Effector memory CD4-positive, alpha-beta T cell (primary cell): ENCODE data around the gene ALS2.

Experiments used
- DNase-seq, 3 donors: peaks; one replicate each; pipeline ENCODE4 v3.0.0-alpha.2; 2020
- H3K27ac ChIP-seq: 2 replicates; pipeline ENCODE4 v1.7.0; 2013; ENCODE audit warnings: mild to moderate bottlenecking, low read length, moderate library complexity; ENCODE audit not compliant: insufficient read depth, poor library complexity, severe bottlenecking
- H3K27me3 ChIP-seq: replicated peaks from 2 replicates; pipeline ENCODE4 v1.7.0; 2013; ENCODE audit warnings: mild to moderate bottlenecking, low read length; ENCODE audit not compliant: insufficient read depth, control insufficient read depth, poor library complexity, severe bottlenecking
- H3K36me3 ChIP-seq: 2 replicates; pipeline ENCODE4 v1.7.0; 2013; ENCODE audit warnings: mild to moderate bottlenecking, low read length, moderate library complexity; ENCODE audit not compliant: control insufficient read depth, insufficient read depth
- H3K4me1 ChIP-seq: 2 replicates; pipeline ENCODE4 v1.7.0; 2013; ENCODE audit warnings: low read length, mild to moderate bottlenecking; ENCODE audit not compliant: control insufficient read depth, insufficient read depth, poor library complexity, severe bottlenecking
- H3K4me3 ChIP-seq: 2 replicates; pipeline ENCODE4 v1.7.0; 2013; ENCODE audit warnings: low read length, low read depth, mild to moderate bottlenecking; ENCODE audit not compliant: insufficient read depth, poor library complexity, severe bottlenecking
- H3K9me3 ChIP-seq: 2 replicates; pipeline ENCODE4 v1.7.0; 2013; ENCODE audit warnings: mild to moderate bottlenecking, low read length, moderate library complexity; ENCODE audit not compliant: control insufficient read depth

The ALS2 gene

DNA sequence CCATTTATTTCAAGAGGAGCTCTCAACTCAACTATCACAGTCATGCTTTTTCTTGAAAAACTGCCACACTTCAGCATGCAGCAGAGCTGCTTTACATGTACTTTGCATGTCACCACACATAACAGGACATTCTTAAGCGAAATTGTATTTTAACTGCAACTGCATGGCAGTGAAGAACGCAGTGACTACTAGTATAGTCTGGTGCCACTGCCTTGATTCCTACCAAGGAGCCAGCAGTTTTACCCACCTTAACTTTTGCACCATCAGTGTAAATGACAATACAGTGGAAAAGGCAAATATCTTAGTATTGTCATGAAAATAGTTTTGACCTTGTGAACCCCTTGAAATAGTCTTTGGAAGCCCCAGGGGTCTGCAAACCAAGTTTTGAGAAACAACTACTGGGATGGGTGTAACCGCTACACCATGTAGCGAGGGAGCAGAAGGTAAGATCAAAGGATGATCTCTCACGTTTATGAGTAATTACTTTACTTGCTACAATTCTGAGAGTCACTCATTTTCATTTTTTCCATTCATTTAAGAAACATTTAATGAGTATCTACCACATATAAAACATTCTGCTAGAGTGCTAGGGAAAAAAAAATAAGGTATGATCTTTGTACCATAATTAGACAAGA lies 50.0 kb downstream of the ALS2 start:
- Histone ChIP-seq H3K36me3 (peaks cover 8% of the 10 kb centered on the region), H3K27ac (no peak overlapping the region), H3K4me3 (no peak overlapping the region), H3K27me3 (no peaks in the 10 kb centered on the region), H3K4me1 (no peaks in the 10 kb centered on the region), H3K9me3 (no peaks in the 10 kb centered on the region)
- no peak for DNase-seq

DNA sequence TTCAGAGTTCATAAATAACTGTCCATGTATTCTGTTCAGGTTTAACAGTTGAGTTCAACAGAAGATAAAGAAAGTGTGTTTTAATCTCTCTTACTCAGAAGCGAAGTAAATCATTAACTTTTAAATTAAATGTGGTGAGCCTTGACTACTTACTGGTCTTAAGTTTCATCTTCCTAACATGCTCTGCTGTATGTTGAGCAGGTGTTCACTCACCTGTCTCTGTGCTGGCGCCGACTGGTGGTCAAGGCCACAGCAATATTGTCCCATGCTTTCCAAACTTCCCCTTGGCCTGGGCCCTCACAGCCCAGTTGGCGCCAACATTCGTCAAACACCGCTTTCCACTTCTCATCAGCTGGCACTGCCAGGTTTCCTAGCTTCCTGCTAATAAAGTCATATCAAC lies 65.3 kb downstream of the ALS2 start:
- no peak for DNase-seq
- Histone ChIP-seq H3K9me3 (no peaks in the 10 kb centered on the region), H3K36me3 (peaks cover 11% of the 10 kb centered on the region), H3K27me3 (no peaks in the 10 kb centered on the region), H3K4me3 (no peak overlapping the region), H3K27ac (no peak overlapping the region), H3K4me1 (no peaks in the 10 kb centered on the region)

DNA sequence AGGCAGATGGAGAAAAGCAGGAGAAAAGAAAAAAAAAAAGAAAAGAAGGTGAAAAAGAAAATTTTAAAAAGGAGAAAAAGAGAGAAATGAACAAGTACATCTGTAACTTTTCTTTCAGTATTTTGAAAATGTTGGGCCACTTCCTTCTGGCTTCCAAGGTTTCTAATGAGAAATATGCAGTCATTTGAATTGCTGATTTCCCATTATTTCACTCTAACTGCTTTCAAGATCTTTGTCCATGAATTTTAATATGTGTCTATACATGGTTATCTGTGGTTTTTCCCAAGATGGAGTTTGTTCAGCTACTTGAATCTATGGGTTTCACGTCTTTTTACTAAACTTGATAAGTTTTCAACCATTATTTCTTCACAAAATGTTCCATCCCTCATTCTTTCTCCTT lies 68.0 kb downstream of the ALS2 start:
- Histone ChIP-seq H3K4me3 (no peak overlapping the region), H3K9me3 (no peaks in the 10 kb centered on the region), H3K4me1 (no peaks in the 10 kb centered on the region), H3K27me3 (no peaks in the 10 kb centered on the region), H3K27ac (no peak overlapping the region), H3K36me3 (peaks cover 11% of the 10 kb centered on the region)
- no peak for DNase-seq

DNA sequence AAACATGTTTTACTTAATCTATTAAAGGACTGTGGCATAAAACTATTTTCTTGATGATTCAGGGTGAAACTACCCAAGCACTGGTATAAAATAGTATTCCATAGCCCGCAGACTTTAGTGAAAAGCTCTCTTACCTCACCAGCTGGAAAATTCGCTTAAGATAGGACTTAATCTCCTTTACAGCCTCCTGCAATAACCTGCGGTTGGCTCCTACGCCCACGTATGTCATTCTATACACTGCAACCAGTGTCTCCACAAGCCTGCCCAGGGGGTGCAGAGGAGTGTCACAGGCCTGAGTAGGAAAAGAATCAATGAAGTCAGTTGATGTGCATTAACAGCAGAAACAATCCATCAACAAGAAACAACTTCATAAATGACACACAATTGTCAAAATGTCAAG lies 71.0 kb downstream of the ALS2 start:
- Histone ChIP-seq H3K4me1 (no peaks in the 10 kb centered on the region), H3K27ac (no peak overlapping the region), H3K9me3 (no peaks in the 10 kb centered on the region), H3K36me3 (peaks cover 11% of the 10 kb centered on the region), H3K4me3 (no peak overlapping the region), H3K27me3 (no peaks in the 10 kb centered on the region)
- DNase-seq: no peak

DNA sequence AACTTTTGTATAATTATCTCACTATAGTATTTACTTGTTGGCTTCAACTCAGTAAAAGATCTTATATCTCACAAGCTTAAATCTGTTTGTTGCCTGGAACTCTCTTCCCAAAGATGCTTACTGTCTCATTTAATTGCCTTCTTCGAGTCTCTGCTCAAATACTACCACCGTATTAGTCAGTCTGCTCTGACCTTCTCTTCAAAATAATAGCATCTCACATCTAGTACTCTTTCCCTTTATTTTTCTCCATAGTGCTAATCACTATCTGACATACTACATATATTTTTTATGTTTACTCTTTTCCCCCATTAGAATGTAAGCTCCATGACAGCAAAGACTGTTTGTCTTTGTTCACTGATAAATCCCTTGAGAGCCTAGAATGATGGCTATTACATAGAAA lies 71.7 kb downstream of the ALS2 start:
- Histone ChIP-seq H3K27ac (no peak overlapping the region), H3K27me3 (no peaks in the 10 kb centered on the region), H3K9me3 (no peaks in the 10 kb centered on the region), H3K36me3 (peaks cover 9% of the 10 kb centered on the region), H3K4me1 (no peaks in the 10 kb centered on the region), H3K4me3 (no peak overlapping the region)
- no peak for DNase-seq

DNA sequence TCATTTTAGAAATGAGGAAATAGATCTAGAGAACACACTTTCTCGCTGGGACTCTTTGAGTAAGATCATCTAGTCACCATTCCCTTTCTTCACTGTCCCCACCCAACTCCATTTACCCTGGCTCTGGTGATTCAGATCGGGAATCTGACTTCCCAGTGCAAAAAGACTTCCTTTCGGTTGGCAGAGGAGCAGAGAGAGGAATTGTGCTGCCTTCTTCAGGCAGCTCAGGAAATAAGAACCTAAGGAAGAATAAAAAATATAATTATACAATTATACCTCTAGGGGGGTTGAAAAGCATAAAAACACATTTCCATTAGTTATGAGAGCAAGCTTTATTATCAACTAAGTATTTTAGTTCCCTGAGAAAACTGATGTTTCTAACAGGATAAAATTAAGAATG lies 73.0 kb downstream of the ALS2 start:
- no peak overlapping the region for H3K4me3 ChIP-seq
- no peaks in the 10 kb centered on the region for H3K27me3 ChIP-seq
- no peak for DNase-seq
- H3K9me3 ChIP-seq: no peaks in the 10 kb centered on the region
- peaks cover 5% of the 10 kb centered on the region for H3K36me3 ChIP-seq
- no peak overlapping the region for H3K27ac ChIP-seq
- no peaks in the 10 kb centered on the region for H3K4me1 ChIP-seq

DNA sequence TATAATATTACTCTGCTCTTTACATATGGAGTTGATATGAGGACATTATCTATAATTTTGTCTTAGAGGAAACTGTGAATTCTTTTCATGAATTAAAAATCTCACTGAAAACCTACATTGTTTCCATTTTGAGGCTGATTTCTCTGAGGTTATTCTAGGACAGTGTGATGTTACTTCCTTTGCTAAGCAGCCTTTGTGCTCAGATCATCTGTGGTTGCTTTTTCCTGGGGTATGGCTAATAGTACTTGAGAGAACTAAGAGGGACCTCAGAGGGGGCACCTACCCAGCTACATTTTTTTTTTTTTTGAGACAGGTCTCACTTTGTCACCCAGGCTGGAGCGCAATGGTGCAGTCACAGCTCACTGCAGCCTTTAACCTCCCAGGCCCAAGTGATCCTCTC lies 73.6 kb downstream of the ALS2 start:
- Histone ChIP-seq H3K27me3 (no peaks in the 10 kb centered on the region), H3K36me3 (peaks cover 5% of the 10 kb centered on the region), H3K27ac (no peak overlapping the region), H3K9me3 (no peaks in the 10 kb centered on the region), H3K4me3 (no peak overlapping the region), H3K4me1 (no peaks in the 10 kb centered on the region)
- DNase-seq: no peak

DNA sequence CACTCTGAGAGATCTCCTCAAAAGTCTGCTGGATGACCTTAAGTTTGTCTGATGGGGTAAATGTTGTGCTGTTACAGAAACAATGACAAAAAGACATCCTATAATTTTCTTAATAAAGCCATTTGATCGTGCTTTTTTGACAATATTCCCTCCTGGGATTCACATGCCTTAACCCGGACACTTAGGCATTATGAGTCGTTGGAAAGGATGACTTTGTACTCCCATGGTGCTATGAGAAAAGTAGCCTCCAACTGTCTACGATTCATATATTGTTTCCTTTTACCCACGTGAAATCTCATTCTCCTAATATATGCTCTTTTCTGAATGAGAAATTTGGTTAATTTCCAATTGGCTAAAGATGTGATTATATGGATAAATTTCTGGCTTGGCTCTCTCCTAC lies 76.2 kb downstream of the ALS2 start:
- Histone ChIP-seq H3K27ac (no peak overlapping the region), H3K27me3 (no peaks in the 10 kb centered on the region), H3K4me1 (no peaks in the 10 kb centered on the region), H3K9me3 (no peaks in the 10 kb centered on the region), H3K4me3 (no peak overlapping the region), H3K36me3 (no peaks in the 10 kb centered on the region)
- no peak for DNase-seq

DNA sequence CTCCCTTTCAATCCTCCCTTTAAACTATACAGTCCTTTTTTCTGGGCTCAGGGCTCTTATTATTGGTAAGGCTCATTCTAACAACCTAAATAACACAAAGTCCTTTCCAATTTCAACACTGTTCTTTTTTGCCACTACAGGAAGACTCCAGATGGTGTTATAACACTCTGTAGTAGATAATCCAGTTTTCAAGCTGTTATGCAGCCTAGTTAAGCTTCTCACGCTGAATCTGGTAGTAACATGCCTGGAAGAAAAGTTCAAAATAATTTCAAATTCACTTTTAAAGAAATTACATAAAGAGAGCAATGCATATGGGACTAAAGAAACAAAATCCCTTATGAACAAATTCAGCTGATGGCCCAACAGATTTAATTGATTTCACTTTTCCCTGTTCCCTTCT lies 79.1 kb downstream of the ALS2 start:
- no peaks in the 10 kb centered on the region for H3K36me3 ChIP-seq
- no peaks in the 10 kb centered on the region for H3K9me3 ChIP-seq
- no peak for DNase-seq
- no peak overlapping the region for H3K4me3 ChIP-seq
- H3K27me3 ChIP-seq: no peaks in the 10 kb centered on the region
- no peak overlapping the region for H3K27ac ChIP-seq
- no peaks in the 10 kb centered on the region for H3K4me1 ChIP-seq

DNA sequence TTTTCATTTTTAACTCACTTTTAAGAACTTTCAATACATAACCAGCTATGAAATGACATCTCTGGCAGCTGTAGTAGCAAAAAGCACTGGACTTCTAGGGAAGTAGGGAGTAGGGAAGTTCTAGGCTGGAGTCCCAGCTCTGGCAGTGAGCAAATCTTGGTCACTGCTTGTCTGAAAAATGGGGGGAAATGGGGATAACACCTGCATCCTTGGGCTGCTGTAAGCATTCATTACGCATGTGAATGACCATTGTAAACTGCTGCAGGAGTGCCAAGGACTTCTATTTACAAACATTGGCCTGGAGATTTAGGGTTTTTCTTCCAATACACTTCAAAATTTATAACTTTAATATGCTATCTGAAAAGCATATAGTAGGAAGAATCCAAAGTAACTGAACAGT lies 81.3 kb downstream of the ALS2 start:
- no peaks in the 10 kb centered on the region for H3K4me1 ChIP-seq
- no peaks in the 10 kb centered on the region for H3K9me3 ChIP-seq
- no peak for DNase-seq
- H3K4me3 ChIP-seq: no peak overlapping the region
- H3K27ac ChIP-seq: no peak overlapping the region
- H3K36me3 ChIP-seq: no peaks in the 10 kb centered on the region
- H3K27me3 ChIP-seq: no peaks in the 10 kb centered on the region
